HG02884 (cell line): ENCODE data around the gene SOX14.

ENCODE experiments used
- ATAC-seq: cut with Tn5 transposase; IDR thresholded peaks from one replicate; pipeline ENCODE4 v1.9.1; 2021; ENCODE audit warnings: mild to moderate bottlenecking, moderate library complexity; ENCODE audit not compliant: unreplicated experiment

The SOX14 gene

DNA sequence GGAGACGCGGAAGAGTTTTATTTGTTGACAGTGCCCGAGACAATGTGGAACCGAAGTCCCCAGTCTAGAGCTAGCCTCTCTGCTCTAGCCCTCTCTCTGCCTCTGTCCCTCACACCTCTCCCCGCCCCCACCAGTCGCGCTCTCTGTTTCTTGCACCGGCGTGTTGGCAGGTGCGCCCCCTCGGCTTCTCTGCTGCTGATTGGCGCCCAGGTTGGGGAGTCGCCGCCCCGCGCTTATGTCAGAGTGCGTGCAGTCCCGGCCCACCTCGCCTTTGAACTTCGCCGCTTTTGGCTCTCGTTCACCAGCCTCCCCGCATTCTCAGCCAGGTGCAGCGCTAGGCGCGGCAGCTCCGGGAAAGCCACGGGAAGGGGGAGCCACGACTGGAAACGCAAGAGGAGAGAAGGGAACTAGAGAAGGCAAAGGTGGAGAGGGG lies at the start of gene SOX14:
TSS of gene SOX14 (plus strand) at position 315 of the 433 bp plus-strand sequence. CDS start 470 bp downstream, outside the sequence.
- ATAC-seq = no peak

DNA sequence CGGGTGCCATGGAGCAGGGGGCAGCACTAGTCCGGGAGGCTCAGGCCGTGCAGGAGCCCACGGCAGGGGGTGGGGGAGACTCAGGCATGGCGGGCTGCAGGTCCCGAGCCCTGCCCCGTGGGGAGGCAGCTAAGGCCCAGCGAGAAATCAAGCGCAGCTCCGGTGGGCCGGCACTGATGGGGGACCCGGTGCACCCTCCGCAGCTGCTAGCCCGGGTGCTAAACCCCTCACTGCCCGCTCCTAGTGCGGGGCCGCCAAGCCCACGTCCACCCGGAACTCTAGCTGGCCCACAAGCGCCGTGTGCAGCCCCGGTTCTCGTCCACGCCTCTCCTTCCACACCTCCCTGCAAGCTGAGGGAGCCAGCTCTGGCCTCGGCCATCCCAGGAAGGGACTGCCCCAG lies 49.6 kb upstream of the SOX14 start:
- no peak for ATAC-seq

DNA sequence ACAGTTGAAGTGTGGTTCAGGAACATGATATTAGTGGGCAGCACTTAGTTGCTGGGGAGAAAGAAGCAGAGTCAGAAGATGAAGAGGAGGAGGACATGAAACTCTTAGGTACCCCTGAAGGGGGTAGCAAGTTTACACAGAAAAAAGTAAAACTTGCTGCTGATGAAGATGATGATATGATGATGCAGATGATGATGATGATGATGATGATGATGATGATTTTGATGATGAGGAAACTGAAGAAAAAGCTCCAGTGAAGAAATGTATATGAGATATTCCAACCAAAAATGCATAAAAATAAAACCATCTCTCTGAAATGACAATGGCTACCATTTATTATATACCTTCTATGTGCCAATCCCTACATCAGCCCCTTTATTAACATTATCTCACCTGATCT lies 39.9 kb upstream of the SOX14 start:
- no peak for ATAC-seq

DNA sequence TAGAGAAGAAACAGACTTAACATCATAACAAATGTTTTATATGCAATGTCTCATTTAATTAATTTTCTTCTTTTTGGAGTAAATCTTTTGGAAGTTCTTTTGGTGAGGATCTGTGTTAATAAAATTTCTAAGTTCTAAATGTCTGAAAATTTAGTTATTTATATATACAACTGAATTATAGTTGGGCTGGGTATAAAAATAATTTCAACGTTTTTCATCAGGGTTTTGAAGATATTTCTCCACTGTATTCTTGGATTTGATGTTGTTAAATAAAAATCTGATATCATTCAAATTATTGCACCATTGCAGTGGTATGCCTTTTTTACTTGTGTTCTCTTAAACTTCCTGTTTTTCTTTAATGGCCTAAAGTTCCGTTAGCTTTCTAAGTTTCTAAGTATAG lies 26.9 kb upstream of the SOX14 start:
- ATAC-seq = no peak

DNA sequence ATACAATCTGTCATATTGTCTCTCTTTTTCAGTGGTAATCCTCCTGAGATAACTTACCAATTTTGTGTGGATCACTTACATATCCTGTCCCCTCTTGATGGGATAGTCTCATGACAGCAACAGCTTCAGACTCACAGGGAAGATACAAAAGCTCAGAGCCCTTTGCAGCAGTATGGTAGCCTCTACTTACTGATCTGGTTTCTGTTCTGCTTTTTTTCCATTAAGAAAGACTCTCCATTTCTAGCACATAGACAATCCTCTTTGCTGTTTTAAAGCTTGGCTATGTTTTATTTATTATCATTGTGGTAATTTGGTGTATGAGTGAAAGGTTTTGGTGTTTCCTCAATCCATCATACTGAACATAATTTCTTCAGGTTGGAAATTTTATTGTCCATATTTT lies 25.4 kb upstream of the SOX14 start:
- ATAC-seq = no peak

DNA sequence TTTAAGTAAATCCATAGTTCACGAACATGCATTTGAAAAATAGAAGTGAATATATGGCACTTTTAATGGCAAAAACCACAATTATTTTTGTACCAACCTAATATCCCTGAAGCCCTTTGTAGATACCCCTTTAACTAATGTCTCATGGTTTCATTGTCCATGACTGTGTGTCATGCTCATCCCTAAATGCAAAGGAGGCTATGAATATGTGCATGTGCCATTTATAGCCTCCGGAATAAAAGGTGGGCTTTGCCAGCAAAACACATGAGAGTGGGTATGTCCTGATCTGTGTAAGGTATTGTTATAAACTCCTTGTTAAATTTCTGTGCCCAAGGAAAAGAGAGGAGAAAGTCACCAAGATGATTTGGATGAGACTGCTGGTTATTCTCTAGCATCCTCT lies 20.5 kb upstream of the SOX14 start:
- ATAC-seq = no peak

DNA sequence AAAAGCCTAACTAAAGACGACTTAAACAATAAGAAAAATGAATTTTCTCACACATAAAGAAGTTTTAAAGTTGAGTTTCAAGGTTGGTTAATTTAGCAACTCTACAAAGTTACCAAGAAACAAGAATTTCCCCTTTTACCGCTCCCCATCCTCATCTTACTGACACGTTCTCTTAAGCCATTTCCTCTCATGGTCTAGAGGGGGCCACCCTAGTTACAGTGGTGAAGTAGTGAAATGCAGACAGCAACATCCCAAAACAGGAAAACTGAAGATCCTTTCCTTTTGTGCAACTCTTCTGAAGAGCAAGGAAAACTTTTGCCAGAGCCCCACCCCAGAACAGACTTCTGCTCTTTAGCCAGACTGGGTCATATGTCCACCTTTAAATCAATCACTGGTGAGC lies 17.3 kb upstream of the SOX14 start:
- no peak for ATAC-seq

DNA sequence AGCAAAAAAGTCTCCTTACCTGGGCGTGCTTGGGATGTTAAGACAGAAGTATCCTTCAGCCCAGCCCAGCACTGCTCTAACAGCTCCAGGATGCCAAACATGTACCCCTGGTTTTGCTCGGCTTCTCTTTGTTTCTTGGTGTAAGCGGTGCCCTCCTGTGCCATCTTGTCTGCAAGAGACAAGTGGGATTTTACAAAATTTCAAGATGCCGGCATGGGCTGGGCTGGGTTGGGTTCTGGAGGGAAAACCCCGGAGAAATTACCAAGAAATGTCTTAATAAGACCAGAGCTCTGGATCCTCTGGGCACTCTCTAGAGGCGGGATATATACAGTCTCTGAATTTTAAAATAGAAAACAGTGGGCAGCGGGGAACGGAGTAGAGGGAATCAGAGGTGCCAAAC lies 4.6 kb upstream of the SOX14 start:
- no peak for ATAC-seq

DNA sequence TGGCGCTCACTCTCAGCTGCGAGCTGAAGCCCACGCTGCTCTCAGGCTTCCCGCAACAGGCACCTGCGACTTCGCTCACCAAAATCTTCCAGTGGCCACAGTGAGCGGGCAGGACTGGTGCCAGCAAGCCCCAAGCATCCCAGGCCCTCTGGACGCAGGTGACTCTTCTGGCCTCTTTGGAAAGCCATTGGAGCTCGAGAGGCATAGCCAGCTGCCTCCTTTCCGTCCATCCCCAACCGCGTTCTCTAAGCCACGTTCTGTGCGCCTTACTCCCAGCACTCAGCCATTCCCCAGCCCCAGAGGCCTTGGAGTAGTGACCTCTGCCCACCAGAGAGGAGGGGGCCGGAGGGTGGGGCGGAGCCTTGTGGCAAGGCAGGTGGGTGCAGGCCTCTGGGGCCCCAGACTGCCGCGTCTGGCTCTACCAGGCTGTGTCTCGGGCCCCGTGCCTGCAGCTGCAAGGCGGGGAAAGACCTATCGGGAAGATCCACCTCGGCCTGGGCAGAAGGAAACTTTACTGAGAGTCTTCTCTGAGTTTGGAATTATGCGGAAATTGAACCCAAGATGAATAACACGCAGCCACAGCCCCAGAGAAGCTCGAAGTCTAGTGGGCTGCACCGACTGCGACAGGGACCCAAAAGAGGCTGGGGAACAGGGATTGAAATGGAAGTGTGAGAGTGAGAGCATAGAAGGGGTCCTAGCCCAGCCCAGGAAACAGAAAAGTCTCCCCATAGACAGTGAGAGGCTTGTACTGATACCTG lies 3.6 kb upstream of the SOX14 start:
- ATAC-seq = no peak

DNA sequence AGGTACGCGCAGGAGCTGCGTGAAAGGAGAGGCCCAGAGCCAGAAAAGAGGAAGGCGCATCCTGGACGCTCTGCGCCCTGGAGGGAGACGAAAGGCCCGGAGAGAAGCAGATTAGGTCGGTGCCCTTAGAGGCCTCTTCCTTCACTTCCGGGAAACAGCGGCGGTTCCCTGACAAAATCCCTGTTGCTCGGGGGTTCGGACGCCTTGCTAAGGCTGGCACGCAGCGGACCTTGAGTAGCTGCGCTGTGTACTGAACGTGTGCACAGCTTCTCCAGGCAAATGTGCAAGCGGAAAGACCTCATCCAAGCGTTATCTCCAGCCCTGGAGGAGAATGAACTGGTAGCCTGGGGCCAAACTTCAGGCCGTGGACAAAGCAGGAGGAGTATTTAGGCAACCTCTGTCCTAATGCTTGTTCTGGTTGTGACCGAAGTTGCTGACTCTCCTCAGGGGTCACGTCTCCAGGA lies 3.0 kb upstream of the SOX14 start:
- no peak for ATAC-seq

DNA sequence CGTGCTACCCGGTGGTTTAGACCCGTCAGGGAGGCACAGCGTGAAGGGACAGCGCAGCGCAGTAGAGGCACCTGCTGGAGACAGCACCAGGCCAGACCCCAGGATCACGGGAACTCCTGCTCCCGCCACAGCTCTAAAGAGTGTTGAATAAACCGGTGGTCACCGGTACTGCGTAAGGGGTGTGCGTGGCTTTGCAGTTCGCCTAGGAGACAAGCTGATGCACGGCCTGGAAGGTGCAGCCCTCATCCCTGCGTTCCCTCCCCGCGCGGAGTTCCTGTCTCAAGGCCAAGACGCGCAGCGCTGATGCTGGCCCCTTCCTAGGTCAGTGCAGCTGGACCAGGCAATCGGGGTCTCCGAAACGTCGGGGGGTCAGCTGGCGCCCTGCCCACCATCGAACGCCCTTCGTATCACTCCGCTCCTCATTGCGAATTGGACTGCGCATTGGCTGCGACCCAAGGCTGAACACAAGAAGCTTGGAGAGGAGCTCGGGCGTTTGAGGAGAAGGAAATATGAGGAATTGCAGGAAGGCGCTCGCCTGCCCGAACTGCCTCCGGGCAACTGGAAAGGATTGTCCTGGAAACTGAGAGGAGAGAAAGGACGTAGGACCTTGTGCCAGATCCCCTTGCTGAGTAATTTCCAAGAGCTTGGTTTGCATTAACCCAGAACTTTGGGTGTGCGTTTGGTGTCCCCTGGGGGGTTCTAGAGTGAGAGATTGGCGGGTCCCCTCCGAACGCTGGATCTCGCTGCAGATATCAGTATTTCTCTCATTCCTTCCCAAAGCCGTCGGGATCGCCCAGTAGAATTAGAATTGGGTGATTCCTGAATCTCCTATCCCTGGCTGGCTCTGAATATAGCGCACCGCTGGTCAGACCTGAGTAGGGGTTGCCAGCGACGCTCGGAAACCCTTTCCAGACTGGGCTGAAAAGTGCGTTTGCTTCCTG lies 2.3 kb upstream of the SOX14 start:
- no peak for ATAC-seq

DNA sequence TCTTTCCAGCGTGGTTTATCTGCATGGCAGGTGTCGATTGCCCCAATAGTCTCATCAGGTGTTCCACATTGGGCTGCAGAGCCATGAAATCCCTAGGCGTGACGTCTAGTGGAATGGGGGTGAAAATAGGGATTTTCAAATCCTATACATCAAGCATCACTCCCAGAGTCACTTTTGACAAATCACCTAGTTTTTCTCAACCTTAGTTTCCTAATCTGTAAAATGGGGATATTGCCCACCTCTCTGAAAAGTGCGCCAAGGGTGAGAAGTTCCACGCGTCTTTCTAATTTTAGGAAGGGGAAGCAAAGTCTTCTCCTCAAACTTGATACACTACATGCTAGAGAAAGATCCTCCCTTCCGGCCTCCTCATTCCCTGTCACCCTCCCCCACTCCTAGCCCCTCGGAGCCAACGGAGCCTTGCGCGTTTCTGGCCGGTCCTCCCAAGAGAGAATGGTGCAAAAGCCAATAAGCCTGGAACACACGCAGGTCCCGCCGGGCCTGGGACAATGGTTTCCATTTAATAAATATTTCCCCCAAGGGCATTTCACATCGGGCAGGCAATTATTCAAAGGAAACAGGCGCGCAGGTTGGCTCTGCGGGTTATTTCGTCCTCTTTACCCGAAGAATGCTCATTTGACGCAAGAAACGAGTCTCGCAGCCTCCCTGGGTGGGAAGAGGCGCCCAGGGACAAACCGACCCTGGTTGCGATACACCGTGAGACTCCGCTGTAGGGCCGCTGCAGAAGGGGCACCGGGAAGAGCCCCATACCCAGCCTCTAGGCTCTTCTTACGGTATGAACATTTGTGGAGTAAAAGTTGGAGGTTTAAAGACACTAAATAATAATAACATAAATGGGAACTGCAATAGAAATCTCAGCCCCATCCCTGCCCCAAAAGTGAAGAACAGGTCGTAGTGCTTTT lies 1.2 kb upstream of the SOX14 start:
- ATAC-seq = no peak

DNA sequence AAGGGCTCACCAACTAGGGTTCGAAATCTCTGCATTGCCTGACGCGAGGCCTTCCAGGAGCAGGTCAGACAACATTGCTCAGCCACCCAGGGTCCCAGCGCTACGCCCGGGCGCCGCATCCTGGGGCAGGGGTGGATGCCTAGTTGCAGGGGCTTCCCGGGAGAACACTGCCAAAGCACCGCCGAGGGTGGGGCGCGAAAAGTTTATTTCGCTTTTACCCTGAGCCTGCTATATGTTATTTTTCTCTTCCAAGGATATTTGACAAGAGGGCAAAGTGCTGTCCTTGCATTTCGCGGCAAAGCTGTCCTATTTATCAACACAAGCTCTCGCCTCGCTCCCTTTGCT lies 549 bp upstream of the SOX14 start:
- no peak for ATAC-seq

DNA sequence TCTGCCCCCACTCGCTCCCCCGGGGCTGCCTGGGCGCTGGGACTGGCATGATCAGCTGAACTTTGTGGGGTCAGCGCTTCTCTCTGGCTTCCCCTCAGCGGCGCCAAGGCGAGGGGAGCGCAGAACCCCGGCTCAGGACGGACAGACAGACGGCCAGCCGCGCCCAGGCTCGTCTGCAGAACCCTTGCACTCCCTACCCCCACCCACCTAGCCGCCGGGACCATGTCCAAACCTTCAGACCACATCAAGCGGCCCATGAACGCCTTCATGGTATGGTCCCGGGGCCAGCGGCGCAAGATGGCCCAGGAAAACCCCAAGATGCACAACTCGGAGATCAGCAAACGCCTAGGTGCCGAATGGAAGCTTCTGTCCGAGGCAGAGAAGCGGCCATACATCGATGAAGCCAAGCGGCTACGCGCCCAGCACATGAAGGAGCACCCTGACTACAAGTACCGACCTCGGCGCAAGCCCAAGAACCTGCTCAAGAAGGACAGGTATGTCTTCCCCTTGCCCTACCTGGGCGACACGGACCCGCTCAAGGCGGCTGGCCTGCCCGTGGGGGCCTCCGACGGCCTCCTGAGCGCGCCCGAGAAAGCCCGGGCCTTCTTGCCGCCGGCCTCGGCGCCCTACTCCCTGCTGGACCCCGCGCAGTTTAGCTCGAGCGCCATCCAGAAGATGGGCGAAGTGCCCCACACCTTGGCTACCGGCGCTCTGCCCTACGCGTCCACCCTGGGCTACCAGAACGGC lies 621 bp downstream of the SOX14 start:
- ATAC-seq = no peak

DNA sequence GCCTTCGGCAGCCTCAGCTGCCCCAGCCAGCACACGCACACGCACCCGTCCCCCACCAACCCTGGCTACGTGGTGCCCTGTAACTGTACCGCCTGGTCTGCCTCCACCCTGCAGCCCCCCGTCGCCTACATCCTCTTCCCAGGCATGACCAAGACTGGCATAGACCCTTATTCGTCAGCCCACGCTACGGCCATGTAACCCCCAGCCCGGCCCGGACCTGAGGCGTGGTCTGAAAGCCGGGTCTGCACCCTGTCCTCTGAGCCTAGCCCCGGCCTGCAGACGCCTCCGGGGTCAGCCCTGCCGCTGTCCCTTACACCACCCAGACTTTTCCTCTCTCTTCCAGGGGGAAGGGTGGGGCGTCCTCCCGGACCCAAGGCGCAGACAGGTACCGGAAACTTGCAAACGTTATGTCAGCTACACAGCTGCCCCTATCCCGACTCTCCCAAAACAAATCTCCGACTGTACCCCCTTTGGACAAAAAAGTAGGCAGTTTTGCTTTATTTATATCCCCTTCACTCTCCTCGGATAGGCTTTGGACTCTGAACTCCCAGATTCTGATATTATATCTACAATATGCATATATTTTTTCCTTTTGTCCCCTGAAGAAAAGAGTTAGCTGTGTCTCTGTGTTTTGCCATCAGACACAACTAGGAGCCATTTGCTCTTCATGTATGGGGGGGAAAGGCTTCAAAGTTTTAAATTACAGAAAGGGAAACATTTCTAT lies 1.4 kb downstream of the SOX14 start:
- no peak for ATAC-seq

DNA sequence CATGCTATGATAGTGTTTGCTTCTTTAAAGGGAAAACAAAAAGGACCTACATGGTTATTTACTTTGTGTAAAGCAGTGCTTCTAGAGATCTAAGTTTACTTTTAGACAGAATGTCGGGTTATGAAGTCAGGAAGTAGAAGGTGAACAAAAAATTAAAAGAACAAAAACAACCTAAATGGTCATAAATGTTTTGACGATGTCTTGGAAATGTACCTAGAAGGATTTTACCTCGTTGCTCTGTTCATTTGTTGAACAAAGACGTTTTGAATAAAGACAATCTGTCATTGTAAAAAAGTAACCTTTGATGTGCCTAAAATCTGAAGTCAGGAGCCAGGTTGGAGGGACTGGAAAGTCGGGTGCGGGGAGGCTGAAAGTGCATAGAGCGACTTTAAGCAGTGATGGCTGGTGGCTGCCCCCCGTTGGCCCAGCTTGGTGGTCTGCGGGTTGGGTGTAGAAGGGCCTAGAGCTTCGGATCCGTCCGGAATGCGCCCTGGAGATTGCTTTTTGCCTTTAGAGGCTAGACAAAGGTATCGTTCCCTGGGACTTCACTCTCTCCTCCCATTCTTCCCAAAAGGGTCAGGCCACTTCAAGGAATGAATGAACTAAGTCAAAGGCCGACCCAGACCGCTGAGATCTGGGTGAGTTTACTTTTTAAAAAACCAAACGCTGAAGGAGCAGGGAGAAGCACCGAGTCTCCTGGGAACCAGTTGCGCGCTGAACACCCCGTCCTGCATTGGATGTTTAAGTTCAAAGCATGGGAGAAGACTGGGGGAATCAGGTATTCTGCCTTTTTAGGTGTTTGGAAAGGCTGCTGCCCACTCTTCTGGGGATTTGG lies 2.1 kb downstream of the SOX14 start:
- ATAC-seq = no peak

DNA sequence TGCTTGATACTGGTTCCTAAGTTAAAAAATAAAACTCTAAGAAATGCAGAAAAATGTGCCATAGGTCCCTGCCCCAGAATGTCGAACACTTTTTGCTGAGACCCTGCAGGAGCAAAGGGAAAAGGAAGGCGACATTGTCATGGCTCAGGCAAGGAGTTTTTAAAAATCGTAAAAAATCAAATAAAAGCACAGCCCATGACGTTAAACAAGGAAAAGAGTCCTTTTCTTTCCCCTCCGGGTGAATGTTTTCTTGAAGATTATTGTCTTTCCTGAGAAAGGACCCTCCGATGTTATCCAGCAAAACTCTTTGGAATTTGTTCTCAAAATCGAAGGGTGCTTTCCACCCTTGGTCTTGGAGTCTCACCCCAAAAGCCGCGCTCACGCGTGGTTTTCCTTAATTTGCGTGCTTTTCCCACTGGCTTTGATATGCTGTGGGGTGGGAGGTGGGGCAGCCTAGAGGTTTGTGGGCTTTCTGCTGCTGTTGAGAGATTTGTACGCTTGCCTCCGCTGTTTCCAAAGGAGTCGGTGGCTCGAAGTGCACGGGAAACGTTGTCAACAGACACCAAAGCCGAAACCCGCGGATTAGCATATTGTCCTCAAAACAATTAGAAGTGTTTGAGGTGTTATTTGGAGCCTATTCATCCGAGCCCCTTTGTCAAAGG lies 2.9 kb downstream of the SOX14 start:
- no peak for ATAC-seq
